ENCODE data around the gene ACBD5. TPM values are rescaled to one million over a fixed set of nuclear protein-coding genes. Genes with fewer than 3 reads are reported as not detected.
"Not testable (repeated sequence)": the region's sequence is repeated elsewhere in the genome, so short reads cannot be mapped to it uniquely, and the experiment has no call there.

Gene ACBD5
- total RNA-seq, 5 donors from 2014 or later (not counting 1 experiment from before 2014, with no cell fraction given) = 20.7 to 21.2 (median 21.1) TPM

GRCh38 chr10:27188897-27189296, 51.7 kb downstream of the ACBD5 start:
- Histone ChIP-seq H3K27me3 (replicated peaks in 1 of 2; ENCODE audit: control insufficient read depth in 2 of 2, extremely low read depth in 1 of 2, insufficient read depth in 2 of 2, low read length in 1 of 2) (no peaks in the 10 kb centered on the region), H3K27ac (ENCODE audit: low read length) (no peak overlapping the region), H3K4me1 (ENCODE audit: control insufficient read depth in 1 of 2, extremely low read depth in 1 of 2, insufficient read depth in 2 of 2, low read length in 2 of 2) (no peaks in the 10 kb centered on the region), H3K9me3 (no peaks in the 10 kb centered on the region), H3K4me3 (ENCODE audit: control insufficient read depth in 1 of 2, extremely low read depth in 1 of 2, low read length in 1 of 2) (no peak overlapping the region), H3K36me3 (ENCODE audit: control insufficient read depth in 2 of 2, extremely low read depth in 1 of 2, insufficient read depth in 1 of 2, low read length in 1 of 2) (peaks cover 3 to 8% of the 10 kb centered on the region in 2 donors)
- 80% methylated on average over 1 of the region's 4 CpGs for WGBS (ENCODE audit: insufficient coverage)
- H3K27ac Mint-ChIP-seq = no peak overlapping the region
- ChIA-PET CTCF (no interaction called here), POLR2A (interaction anchor here in 1 of 2 donors (0.6 kb wide), 1 partner anchor 35 kb away, joined by 4 read pairs; the partner anchor contains the start of gene YME1L1)
- H3K36me3 Mint-ChIP-seq = peaks cover 13% of the 10 kb centered on the region
- H3K9me3 Mint-ChIP-seq = no peaks in the 10 kb centered on the region
- H3K27me3 Mint-ChIP-seq = no peaks in the 10 kb centered on the region
- no peaks in the 10 kb centered on the region for H3K4me1 Mint-ChIP-seq
- ATAC-seq (replicated peaks in 1 of 4) (no peak), DNase-seq (no peak)
- no peak overlapping the region for H3K4me3 Mint-ChIP-seq

GRCh38 chr10:27188259-27188658, 52.3 kb downstream of the ACBD5 start:
- WGBS (ENCODE audit: insufficient coverage) = 100% methylated on average over 1 of the region's 1 CpG
- ChIA-PET POLR2A (interaction anchor here in 1 of 2 donors (0.6 to 0.7 kb wide), 2 partner anchors 19 to 34 kb away, joined by 3 to 4 read pairs; partner anchors contain the start of gene YME1L1), CTCF (no interaction called here)
- Mint-ChIP-seq H3K36me3 (peaks cover 14% of the 10 kb centered on the region), H3K4me3 (no peak overlapping the region), H3K27me3 (no peaks in the 10 kb centered on the region), H3K27ac (no peak overlapping the region), H3K9me3 (no peaks in the 10 kb centered on the region), H3K4me1 (no peaks in the 10 kb centered on the region)
- no peaks in the 10 kb centered on the region for H3K4me1 ChIP-seq (ENCODE audit: control insufficient read depth in 1 of 2, extremely low read depth in 1 of 2, insufficient read depth in 2 of 2, low read length in 2 of 2)
- no peak overlapping the region for H3K27ac ChIP-seq (ENCODE audit: low read length)
- no peaks in the 10 kb centered on the region for H3K9me3 ChIP-seq
- H3K36me3 ChIP-seq (ENCODE audit: control insufficient read depth in 2 of 2, extremely low read depth in 1 of 2, insufficient read depth in 1 of 2, low read length in 1 of 2) = peaks cover 4 to 8% of the 10 kb centered on the region in 2 donors
- no peak overlapping the region for H3K4me3 ChIP-seq (ENCODE audit: control insufficient read depth in 1 of 2, extremely low read depth in 1 of 2, low read length in 1 of 2)
- no peak for ATAC-seq (replicated peaks in 1 of 4)
- no peaks in the 10 kb centered on the region for H3K27me3 ChIP-seq (replicated peaks in 1 of 2; ENCODE audit: control insufficient read depth in 2 of 2, extremely low read depth in 1 of 2, insufficient read depth in 2 of 2, low read length in 1 of 2)
- DNase-seq = no peak

DNA sequence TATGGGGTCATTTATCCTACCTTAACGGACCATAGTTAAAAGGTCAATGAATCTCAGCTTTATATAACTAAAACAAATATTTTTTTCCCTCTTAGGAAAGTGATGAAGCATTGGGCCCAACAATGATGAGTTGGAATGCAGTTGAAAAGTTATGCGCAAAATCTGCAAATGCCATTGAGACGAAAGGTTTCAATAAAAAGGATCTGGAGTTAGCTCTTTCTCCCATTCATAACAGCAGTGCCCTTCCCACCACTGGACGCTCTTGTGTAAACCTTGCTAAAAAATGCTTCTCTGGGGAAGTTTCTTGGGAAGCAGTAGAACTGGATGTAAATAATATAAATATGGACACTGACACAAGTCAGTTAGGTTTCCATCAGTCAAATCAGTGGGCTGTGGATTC, 70.7 kb downstream of the ACBD5 start:
- no CpG with 5 or more reads among the region's 4 CpGs for WGBS (ENCODE audit: insufficient coverage)
- CTCF ChIA-PET = interaction anchor here (0.6 to 1.0 kb wide), 3 partner anchors 12 to 611 kb away, joined by 3 read pairs; no protein-coding TSS in a partner anchor
- Mint-ChIP-seq H3K9me3 (no peaks in the 10 kb centered on the region), H3K4me3 (no peak overlapping the region), H3K27ac (no peak overlapping the region), H3K27me3 (no peaks in the 10 kb centered on the region), H3K36me3 (peaks cover 19% of the 10 kb centered on the region), H3K4me1 (no peaks in the 10 kb centered on the region)
- no peaks in the 10 kb centered on the region for H3K4me1 ChIP-seq (ENCODE audit: control insufficient read depth in 1 of 2, extremely low read depth in 1 of 2, insufficient read depth in 2 of 2, low read length in 2 of 2)
- no peak for ATAC-seq (replicated peaks in 1 of 4)
- H3K36me3 ChIP-seq (ENCODE audit: control insufficient read depth in 2 of 2, extremely low read depth in 1 of 2, insufficient read depth in 1 of 2, low read length in 1 of 2) = peaks cover 4 to 28% of the 10 kb centered on the region in 2 donors
- POLR2A ChIA-PET = interaction anchor here (0.5 to 0.6 kb wide), 4 partner anchors 15 to 211 kb away, joined by 3 to 10 read pairs (median 4); no protein-coding TSS in a partner anchor
- H3K9me3 ChIP-seq = no peaks in the 10 kb centered on the region
- no peaks in the 10 kb centered on the region for H3K27me3 ChIP-seq (replicated peaks in 1 of 2; ENCODE audit: control insufficient read depth in 2 of 2, extremely low read depth in 1 of 2, insufficient read depth in 2 of 2, low read length in 1 of 2)
- DNase-seq = no peak
- H3K4me3 ChIP-seq (ENCODE audit: control insufficient read depth in 1 of 2, extremely low read depth in 1 of 2, low read length in 1 of 2) = no peak overlapping the region
- no peak overlapping the region for H3K27ac ChIP-seq (ENCODE audit: low read length)

DNA sequence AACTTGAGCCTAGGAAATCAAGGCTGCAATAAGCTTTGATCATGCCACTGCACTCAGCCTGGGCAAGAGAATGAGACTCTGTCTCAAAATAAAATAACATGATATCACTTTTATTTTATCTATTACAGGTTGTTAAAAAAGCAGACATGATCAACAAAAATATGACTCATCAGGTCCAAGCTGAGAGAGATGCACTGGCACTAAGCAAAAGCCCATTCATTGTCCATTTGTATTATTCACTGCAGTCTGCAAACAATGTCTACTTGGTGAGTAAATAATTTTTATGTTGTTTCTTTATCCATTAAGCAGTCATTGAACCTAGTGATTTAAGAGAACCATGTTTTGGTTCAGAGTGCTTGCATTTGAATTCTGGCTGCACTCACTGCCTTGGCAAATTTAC, 82.2 kb downstream of the ACBD5 start:
- Histone ChIP-seq H3K4me1 (ENCODE audit: control insufficient read depth in 1 of 2, extremely low read depth in 1 of 2, insufficient read depth in 2 of 2, low read length in 2 of 2) (peaks cover under 1 to 24% of the 10 kb centered on the region in 2 experiments), H3K4me3 (ENCODE audit: control insufficient read depth in 1 of 2, extremely low read depth in 1 of 2, low read length in 1 of 2) (no peak overlapping the region), H3K9me3 (no peaks in the 10 kb centered on the region), H3K27me3 (replicated peaks in 1 of 2; ENCODE audit: control insufficient read depth in 2 of 2, extremely low read depth in 1 of 2, insufficient read depth in 2 of 2, low read length in 1 of 2) (no peaks in the 10 kb centered on the region), H3K27ac (ENCODE audit: low read length) (no peak overlapping the region), H3K36me3 (ENCODE audit: control insufficient read depth in 2 of 2, extremely low read depth in 1 of 2, insufficient read depth in 1 of 2, low read length in 1 of 2) (peaks cover 0 to 10% of the 10 kb centered on the region in 2 donors)
- H3K36me3 Mint-ChIP-seq = peaks cover 16% of the 10 kb centered on the region
- peaks cover 21 to 34% (median 26%) of the 10 kb centered on the region in 3 donors for H3K4me1 Mint-ChIP-seq
- no peaks in the 10 kb centered on the region for H3K9me3 Mint-ChIP-seq
- no peak overlapping the region for H3K27ac Mint-ChIP-seq
- no peak overlapping the region for H3K4me3 Mint-ChIP-seq
- no peak for ATAC-seq (replicated peaks in 1 of 4)
- POLR2A ChIA-PET = interaction anchor here in 1 of 2 donors (0.6 kb wide), 1 partner anchor 1520 kb away, joined by 4 read pairs; no protein-coding TSS in a partner anchor
- DNase-seq = no peak
- H3K27me3 Mint-ChIP-seq = no peaks in the 10 kb centered on the region
- CTCF ChIA-PET = interaction anchor here in 1 of 2 donors (0.6 kb wide), 1 partner anchor 11 kb away, joined by 3 read pairs; no protein-coding TSS in a partner anchor

- H3K27ac ChIP-seq (ENCODE audit: low read length) = no peak overlapping the region
- H3K27me3 ChIP-seq (replicated peaks in 1 of 2; ENCODE audit: control insufficient read depth in 2 of 2, extremely low read depth in 1 of 2, insufficient read depth in 2 of 2, low read length in 1 of 2) = no peaks in the 10 kb centered on the region
- H3K4me1 Mint-ChIP-seq = peaks cover 34 to 47% (median 38%) of the 10 kb centered on the region in 3 donors
- H3K36me3 Mint-ChIP-seq = peaks cover 25% of the 10 kb centered on the region
- H3K4me3 Mint-ChIP-seq = peak overlapping the region; percentile 96 to 100 (median 99)
- POLR2A ChIA-PET = interaction anchor here in 1 of 2 donors (0.6 to 1.2 kb wide), 2 partner anchors 10 to 86 kb away, joined by 3 to 6 read pairs; no protein-coding TSS in a partner anchor
- no CpG with 5 or more reads among the region's 2 CpGs for WGBS (ENCODE audit: insufficient coverage)
- ATAC-seq (replicated peaks in 1 of 4) (no peak), DNase-seq (no peak)
- H3K9me3 Mint-ChIP-seq = no peaks in the 10 kb centered on the region
- CTCF ChIA-PET = interaction anchor here (0.6 to 0.7 kb wide), 3 partner anchors 50 to 145 kb away, joined by 4 to 8 read pairs (median 5); no protein-coding TSS in a partner anchor
- no peak overlapping the region for H3K4me3 ChIP-seq (ENCODE audit: control insufficient read depth in 1 of 2, extremely low read depth in 1 of 2, low read length in 1 of 2)
- peaks cover 0 to 10% of the 10 kb centered on the region in 2 donors for H3K36me3 ChIP-seq (ENCODE audit: control insufficient read depth in 2 of 2, extremely low read depth in 1 of 2, insufficient read depth in 1 of 2, low read length in 1 of 2)
- peak overlapping the region; percentile 79 to 100 for H3K27ac Mint-ChIP-seq
- no peaks in the 10 kb centered on the region for H3K9me3 ChIP-seq
- peaks cover 12 to 27% of the 10 kb centered on the region in 2 experiments for H3K4me1 ChIP-seq (ENCODE audit: control insufficient read depth in 1 of 2, extremely low read depth in 1 of 2, insufficient read depth in 2 of 2, low read length in 2 of 2)
- H3K27me3 Mint-ChIP-seq = no peaks in the 10 kb centered on the region
Measured at GRCh38 chr10:27157150-27157549, 83.4 kb downstream of the ACBD5 start.

DNA sequence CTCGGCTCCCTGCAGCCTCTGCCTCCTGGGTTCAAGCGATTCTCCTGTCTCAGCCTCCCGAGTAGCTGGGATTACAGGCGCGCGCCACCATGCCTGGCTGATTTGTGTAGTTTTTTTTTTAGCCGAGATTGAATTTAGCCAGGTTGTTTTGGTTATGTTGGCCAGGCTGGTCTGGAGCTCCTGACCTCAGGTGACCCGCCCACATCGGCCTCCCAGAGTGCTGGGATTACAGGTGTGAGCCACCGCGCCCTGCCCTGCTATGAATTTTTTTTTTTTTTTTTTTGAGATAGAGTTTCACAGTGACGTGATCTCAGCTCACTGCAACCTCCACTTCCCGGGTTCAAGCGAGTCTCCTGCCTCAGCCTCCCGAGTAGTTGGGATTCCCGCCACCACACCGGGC, 84.0 kb downstream of the ACBD5 start:
- H3K27me3 Mint-ChIP-seq; H3K9me3 ChIP-seq; H3K9me3 Mint-ChIP-seq; DNase-seq; ATAC-seq (replicated peaks in 1 of 4); H3K27me3 ChIP-seq (replicated peaks in 1 of 2; ENCODE audit: control insufficient read depth in 2 of 2, extremely low read depth in 1 of 2, insufficient read depth in 2 of 2, low read length in 1 of 2): not testable (repeated sequence)
- H3K36me3 Mint-ChIP-seq = peaks cover 23% of the 10 kb centered on the region
- Histone ChIP-seq H3K4me3 (ENCODE audit: control insufficient read depth in 1 of 2, extremely low read depth in 1 of 2, low read length in 1 of 2) (peak overlapping the region; percentile 65 to 100), H3K36me3 (ENCODE audit: control insufficient read depth in 2 of 2, extremely low read depth in 1 of 2, insufficient read depth in 1 of 2, low read length in 1 of 2) (peaks cover 0 to 10% of the 10 kb centered on the region in 2 donors), H3K4me1 (ENCODE audit: control insufficient read depth in 1 of 2, extremely low read depth in 1 of 2, insufficient read depth in 2 of 2, low read length in 2 of 2) (peaks cover 12 to 28% of the 10 kb centered on the region in 2 experiments), H3K27ac (ENCODE audit: low read length) (peak overlapping the region; percentile 95)
- POLR2A ChIA-PET = interaction anchor here (0.6 to 1.2 kb wide), 4 partner anchors 10 to 322 kb away, joined by 3 to 6 read pairs (median 4); no protein-coding TSS in a partner anchor
- CTCF ChIA-PET = interaction anchor here (0.6 to 0.7 kb wide), 4 partner anchors 51 to 145 kb away, joined by 4 to 8 read pairs (median 5); no protein-coding TSS in a partner anchor
- 50% methylated on average over 2 of the region's 17 CpGs for WGBS (ENCODE audit: insufficient coverage)
- H3K4me1 Mint-ChIP-seq = peaks cover 37 to 53% (median 41%) of the 10 kb centered on the region in 3 donors
- peak overlapping the region; percentile 96 to 100 (median 99) for H3K4me3 Mint-ChIP-seq
- peak overlapping the region; percentile 100 for H3K27ac Mint-ChIP-seq
